GM21529 (cell line): ENCODE measurements around the gene DENND2D.
"Not testable (repeated sequence)": the region's sequence is repeated elsewhere in the genome, so short reads cannot be mapped to it uniquely, and the experiment has no call there.

Source experiments
- ATAC-seq: cut with Tn5 transposase; IDR thresholded peaks from one replicate; pipeline ENCODE4 v1.9.1; 2021; ENCODE audit not compliant: unreplicated experiment

DENND2D gene

DNA sequence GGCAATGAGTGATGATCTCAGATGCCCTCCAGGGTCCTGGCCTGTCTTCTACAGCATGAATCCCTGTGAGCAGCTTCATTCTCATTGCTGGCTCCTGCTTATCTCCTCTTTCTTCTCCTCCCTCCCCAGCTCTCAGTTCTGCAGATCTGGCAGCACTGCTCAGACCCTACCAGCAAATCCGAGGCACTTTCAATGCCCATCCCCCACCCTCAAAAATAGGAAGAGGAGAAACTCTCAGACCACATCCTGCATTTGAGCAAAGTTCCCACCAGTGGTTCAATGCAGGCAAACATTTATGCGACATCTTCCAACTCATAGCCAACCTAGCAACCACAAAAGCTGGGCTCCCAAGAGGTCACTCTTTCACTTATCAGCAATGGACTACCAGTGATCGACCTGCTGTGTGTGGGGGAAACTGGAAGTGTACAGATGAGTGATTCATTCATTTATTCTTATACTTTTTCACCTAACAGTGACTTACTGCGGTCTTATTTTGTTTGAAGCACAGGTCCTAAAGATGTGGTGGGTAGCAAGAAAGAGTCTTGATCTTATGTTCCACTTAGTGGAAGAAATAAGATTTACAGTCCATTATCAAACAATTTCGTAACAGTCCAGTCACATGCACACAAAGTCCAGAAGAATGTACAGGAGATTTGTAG lies 21.3 kb upstream of the DENND2D start:
- peak; percentile 61 for ATAC-seq

DNA sequence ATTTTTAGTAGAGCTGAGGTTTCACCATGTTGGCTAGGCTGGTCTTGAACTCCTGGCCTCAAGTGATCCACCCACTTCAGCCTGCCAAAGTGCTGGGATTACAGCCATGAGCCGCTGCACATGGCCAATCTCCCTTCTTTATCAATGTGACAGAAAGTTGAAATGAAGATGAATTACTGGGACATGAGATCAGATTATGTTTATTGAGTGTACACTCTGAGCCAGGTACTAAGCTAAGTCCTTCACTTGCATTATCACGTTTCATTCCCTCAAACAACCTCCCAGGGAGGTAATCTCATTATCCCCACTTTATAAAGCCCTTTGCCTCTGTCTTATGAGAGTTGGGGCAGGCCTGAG lies 20.8 kb upstream of the DENND2D start:
- no peak for ATAC-seq

DNA sequence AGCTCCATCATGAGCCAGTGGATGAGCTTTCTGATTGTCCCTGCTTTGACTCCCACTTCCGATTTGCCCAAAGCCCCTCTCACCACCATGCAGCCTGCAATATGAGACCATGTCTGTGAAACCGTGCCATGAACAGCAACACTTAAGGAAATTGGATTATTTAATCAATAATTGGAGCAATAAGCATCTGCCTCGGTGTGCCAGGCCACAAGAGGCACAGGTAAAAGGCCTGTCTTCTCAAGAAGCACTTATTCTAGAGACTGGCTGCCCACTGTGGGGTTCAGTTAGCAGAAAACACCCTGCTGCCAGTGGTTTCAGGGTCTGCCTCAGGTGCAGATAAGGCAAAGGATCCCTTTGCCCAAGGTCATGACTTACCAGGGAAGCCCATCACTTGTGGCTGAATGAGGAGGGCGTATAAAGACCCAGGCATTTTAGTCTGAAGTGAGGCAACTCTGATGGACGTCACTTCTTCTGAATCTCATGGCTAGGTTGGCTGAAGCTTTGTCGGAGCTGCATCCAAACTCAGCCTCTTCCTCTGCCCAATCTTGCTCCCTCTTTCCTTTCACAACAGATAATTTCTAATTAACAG lies 19.9 kb upstream of the DENND2D start:
- ATAC-seq, result no peak

DNA sequence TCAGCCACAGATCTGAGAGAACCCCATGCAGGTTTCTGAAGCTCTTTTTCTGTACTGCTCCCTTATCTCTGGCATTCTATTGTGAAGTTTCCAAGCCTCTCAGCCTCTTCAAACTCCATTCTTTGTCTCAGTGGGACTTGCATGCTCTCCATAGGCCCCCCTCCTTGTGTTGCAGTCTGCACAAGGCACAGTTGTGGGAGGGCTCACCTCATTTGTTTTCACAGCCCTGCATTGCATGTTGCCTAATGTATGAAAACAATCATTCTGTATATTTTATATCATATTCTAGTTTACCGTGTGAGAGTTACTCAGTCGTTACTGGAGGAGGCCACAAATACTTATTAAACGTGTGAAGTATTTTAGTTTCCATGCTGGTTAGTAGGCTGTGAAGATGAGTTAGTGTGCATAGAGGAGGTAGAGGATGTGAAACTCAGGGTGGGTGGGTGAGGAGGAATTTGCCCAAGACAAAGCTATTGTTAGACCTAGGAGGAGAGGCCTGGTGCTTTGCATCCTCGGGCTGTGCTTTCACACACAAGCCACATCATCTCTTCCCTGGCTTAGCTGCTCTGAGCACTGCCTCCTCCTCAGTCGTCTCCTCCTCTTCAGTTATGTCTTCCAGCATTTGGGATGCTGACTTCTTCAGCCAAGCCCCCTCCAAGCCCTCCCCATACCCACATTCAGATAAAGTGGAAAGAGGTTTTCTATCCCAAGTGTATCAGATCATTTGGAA lies 19.3 kb upstream of the DENND2D start:
- peak; percentile 25 for ATAC-seq

DNA sequence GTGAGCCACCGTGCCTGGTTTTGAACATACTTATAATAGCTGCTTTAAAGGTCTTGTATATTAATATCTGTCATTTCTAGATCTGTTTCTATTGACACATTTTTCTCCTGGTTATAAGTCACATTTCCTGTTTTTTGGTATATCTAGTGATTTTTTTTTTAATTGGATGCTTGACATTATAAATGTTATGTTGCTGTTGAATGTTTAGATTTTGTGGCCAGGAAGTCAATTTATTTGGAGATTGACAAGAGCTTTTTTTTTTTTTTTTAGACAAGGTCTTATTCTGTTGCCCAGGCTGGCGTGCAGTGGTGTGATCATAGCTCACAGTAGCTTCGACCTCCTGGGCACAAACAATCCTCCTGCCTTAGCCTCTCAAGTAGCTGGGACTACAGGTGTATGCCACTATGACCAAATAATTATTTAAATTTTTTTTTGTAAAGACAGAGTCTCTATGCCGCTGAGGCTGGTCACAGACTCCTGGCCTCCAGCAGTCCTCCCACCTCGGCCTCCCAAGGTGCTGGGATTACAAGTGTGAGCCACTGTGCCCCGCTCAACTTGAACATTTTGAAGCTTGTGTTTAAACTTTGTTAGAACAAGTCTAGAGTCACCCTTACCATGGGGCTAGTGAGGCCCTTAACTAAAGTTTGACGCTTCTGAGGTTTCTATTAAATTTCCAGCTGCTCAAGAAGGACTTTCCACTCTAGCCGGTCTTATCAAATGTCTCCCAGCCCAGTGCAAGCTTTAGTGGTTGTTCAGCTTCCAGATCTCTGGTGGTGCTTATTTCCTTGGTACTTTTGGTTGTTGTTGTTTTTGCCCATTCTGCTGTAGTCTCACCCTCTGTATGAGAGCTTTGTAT lies 18.5 kb upstream of the DENND2D start:
- no peak for ATAC-seq

DNA sequence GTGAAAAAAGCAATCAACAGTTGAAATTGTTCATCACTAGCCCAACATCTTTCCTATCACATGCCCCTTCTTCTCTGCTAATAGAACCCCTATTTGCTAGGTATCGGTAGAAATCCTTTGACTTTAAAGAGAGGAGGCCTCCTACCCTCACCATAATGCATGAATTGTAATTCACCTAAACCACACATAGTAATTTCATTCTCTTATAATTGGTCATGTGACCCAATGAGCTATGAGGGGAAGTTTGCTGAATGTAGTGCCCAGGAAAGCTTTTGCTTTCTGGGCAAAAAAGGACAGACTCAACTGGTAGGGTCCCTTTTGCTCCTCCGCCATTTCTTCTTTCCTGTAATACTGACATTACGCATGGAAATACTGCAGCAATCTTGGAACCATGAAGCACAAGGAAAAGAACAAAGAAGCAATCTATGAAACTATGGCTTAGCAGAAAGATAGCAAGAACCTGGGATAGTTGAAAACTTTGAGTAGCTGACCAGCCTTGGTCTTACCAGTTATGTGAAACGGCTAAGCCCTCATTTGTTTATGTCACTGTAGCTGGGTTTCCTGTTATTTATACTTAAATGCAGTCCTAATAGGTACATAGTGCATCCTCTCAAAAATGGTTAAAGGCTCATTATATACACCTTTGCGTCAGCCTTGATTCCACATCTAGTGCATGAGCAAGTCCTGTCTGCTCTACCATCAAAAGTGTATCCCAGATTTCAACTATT lies 16.9 kb upstream of the DENND2D start:
- ATAC-seq, result no peak

DNA sequence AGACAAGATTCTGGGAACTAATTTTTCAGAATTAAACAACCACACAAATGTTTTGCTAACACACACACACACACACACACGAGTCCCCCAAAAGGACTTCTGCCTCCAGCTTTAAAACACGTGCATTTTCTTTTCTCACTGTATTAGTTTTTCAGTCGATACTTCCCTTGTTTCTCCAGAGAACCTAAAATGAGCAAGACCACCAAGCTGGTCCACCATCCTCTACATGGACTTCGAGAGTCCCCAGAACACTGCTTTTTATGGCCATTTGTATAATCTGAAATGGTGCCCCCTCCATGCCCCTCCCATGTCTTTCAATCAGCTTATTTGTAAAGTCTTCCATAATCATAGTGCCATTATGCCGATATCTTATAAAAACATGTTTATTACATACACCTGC lies 16.3 kb upstream of the DENND2D start:
- ATAC-seq, result no peak

DNA sequence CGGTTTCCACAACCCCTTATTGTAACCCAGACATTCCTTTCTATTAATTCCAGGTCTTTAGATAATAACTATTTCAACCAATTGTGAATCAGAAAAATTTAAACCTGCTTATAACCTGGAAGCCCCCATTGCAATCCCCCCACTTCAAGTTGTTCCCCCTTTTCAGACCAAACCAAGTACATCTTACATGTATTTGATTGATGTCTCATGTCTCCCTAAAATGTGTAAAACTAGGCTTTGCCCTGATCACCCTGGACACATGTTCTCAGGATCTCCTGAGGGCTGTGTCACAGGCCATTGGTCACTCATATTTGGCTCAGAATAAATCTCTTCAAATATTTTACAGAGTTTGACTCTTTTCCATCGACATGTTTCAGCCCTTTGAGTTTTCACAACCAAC lies 14.8 kb upstream of the DENND2D start:
- not testable (repeated sequence) for ATAC-seq

DNA sequence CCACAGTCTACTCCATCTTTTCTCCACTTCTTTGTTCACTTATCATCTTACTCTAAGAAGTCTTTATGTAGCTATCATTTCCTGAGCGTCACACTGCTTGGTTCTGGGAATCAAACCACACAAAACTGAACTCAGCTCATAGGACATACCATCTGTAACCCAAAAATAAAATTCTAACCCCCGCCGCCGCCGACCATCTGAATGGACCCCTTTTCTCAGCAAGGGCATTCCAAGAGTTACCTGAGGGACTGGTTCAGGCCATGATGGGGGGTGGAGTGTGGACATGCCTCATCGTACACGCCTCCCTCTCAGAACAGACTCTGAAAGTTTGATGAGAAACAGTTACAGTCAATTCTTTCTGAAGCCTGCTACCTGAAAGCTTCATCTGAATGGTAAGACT lies 14.4 kb upstream of the DENND2D start:
- no peak for ATAC-seq

DNA sequence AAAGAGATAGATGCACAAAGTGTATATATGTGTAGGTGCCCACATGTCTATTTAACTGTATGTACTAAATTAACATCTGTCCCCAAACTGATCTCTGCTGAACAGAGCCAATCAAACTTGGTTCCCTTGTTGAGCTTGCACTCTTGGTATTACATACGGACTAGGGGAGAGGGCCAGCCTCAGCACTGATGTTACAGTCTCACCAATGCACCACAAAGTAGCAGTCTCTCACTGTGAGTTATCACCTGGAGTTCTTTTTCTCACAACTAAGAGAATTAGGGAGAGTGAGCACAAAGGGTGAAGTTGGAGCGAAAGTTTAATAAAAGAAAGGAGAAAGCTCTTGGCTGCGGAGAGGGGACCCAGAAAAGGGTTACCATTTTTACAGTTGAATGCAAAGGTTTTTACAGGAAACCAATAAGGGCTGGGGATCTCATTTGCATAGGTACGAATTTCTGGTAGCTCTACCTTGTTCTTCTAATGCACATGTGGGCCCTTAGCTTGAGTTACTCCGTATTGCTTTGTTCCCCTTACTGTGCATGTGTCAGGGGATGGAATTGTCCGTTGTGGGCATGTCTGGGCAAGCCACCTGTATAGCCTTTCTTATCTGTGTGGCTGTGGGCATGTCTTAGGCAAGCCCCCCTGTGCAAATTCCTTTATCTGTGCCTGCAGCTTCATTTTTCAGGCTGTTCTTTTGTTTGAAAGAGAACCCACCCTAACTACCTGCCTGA lies 13.8 kb upstream of the DENND2D start:
- no peak for ATAC-seq

DNA sequence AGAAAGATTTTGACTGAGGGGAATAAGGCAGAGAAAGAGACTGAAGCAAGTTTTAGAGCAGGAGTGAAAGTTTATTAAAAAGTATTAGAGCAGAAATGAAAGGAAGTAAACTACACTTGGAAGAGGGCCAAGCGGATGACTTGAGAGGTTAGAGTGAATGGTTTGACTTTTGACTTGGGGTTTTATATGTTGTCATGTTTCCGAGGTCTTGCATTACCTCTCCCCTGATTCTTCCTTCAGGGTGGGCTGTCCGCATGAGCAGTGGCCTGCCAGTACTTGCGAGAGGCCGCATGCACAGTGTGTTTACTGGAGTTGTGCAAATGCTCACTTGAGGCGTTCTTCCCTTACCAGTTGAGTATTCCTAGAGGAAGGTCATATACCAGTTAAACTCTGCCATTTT lies 13.0 kb upstream of the DENND2D start:
- no peak for ATAC-seq

DNA sequence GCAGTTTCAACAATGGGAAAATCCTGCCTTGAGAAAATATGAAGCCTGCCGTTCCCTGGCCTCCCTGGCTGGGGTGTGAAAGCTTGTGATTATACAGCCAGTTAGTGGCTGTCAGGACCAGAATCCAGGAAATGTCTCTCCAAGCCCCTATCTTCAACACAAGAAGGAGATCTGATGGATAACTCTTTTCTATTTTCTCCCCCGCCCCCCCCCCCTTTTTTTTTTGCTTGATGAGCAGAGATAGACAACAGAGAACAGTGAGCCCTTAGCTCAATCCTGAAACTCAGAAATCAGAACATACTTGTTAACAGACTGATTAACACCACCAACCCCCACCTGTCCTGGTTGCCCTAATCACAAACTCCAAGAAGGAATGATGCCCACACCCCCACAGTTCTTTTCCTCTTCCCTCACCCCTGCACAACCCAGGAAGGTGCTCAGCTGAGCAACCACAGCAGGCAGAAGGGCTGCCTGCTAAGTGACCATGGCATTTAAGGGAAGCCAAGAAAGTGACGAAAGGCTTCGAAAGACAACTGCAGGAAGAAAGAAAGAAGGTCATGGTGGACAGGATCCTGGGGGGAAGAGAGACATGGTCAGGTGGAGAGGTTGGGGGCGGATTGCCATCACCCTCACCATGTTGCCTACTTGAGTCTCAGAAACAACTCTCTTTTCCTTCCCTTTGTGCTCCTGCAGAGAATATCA lies 12.3 kb upstream of the DENND2D start:
- no peak for ATAC-seq

DNA sequence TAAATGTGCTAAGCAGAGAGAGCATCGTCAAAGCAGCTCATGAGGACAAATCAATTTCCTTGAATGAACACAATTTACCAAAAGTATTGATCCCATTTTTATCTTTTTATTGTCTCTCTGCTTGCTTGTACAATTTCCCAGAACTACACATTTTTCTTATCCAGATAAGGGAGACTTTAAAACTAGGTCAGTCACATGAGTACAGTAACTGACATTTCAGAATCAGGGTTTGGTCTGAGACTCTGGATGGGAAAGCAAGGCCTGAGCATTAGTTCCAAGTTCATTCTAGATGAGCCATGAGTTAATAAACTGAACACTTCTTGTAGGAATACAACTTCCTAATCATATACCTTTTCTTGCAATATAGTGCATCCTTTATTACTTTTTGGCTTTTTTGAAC lies 11.5 kb upstream of the DENND2D start:
- no peak for ATAC-seq

DNA sequence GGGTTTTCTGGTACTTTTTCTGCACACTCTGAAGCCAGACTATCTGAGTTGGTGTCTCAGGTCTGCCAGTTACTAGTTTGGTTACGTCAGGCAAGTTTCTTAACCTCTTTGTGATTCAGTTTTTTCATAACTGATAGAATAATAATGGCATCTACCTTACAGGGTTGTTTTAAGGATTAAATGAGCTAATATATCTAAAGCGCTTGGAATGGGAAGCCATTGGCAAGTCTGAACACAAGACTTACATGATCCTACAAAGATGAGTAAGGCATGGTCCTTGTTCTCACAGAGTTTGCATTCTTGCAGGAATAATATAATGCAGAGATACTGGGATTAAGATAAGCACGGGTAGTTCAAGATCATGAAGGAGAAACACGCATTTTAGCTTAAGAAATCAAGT lies 9.2 kb upstream of the DENND2D start:
- ATAC-seq, result no peak

DNA sequence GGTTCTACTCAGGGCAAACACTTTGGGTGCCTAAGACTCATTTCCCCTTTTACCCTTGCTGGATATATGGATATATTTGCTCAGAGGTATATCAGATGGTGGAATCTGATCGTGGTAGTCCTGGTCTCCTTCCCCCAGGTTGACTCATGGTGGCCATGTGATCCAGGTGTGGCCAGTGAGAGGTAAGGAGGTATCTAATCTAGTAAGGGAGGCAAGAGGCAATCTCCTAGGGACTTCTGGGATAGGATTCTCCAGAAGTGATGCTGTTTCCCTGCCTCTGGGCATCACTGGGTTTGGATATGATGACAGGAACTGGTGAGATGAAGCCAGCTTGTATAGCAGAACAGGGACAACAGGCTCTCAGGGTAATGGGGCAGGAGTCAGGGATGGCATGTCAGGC lies 8.5 kb upstream of the DENND2D start:
- ATAC-seq, result no peak

DNA sequence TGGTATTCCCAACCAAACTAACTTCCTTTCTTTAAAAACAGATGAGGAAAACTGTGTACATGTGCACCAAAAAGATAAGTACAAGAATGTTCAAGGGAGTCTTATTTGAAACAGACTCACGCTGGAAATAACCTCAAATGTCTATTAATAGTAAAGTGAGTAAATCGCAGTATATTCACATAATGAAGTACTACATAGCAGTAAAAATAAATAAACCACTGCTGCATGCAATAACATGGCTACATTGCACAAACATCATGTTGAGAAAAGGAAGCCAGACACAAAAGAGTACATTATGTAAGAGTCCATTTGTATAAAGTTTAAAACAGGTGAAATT lies 5.2 kb upstream of the DENND2D start:
- no peak for ATAC-seq

DNA sequence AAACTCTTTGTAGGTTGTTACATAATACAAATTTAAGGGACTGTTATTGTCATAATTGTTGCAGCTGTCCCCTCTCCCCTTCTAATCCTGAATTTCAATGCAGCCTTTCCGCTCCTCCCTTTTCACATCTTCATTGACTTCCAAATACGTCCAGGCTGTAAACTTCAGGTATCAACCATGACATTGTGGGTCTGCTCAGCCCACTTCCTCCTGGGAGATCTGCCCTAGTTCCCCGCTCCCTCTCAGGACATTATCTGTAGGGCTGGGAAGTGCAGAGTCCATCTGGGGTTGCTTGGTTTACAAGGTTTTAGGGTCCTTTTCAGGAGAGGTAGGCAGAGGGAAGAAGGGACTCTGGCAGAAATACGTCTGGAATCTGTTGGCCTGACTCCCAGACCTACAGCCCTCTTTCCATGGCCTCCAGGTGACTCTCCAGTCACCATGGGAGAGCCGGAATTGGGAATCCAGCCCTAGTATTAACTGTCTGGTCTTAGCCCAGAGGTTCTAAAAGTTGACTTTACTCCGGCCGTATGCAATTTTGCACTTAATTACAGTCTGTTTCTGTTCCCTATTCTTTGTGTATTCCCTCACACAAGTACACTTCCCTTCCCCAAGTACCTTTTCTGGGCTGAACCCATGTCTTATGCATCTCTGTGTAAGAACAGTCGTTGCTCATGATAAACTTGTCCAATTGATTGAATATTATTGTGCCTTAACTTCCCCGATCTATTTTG lies 4.7 kb upstream of the DENND2D start:
- no peak for ATAC-seq

DNA sequence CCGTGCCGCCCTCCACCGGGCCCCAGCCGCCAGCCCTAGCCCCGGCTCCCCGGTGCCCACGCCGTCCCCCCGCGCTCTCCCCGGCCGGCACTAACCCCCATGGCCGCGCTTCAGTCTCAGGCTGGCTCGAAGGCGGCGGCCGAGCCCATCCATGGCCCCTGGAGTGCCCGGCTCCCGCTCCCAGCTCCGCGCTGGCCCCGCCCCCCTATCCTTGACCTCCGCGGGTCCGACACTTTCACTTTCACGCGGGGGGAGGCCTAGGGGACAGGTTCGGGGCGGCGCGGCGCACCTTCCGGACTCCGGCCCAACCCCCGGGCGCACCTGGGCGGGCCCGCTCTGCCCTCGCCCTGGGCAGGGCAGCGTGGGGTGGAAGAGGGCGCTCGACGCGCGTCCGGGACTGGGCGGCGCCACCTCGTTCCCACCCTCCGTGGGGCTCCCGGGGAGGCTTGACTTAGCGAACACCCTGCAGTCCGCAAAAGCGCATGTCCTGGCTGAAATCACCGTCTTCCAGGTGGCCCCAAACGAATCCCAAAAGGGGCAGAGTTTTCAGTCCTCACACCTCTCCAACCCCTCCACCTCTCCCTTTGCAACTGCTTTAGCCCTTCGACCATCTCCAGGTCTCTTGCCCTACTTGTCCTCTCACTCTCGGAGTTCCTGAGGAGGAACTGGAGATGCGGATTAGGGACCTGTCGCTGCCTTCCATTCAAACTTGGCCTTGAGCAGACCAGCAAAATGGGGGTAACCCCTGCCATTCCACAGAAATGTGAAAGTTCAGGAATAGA lies 3.9 kb upstream of the DENND2D start:
- peak; percentile 53 for ATAC-seq
